Sciatic nerve (tissue), 2 donors: Measurements from ENCODE around the gene ACHE. TPM values are rescaled to one million over a fixed set of nuclear protein-coding genes. Genes with fewer than 3 reads are reported as not detected.

Experiments
- ATAC-seq: fragments of 200-7000 bp; cut with Tn5 transposase; one replicate; pipeline ENCODE4 v1.9.1; 2020; ENCODE audit warnings: mild to moderate bottlenecking, moderate library complexity
- DNase-seq: peaks from one replicate; pipeline ENCODE4 v3.0.0-alpha.2; 2020; ENCODE audit warnings: low spot score
- intact Hi-C: fragments of 100-400 bp; cut with DNase I; formaldehyde crosslinking; loops from one replicate; pipeline ENCODE4 v1.14.2; 2022
- microRNA-seq: library from miRNA; unstranded; fragments of <30 nt; microRNA quantifications from one replicate; pipeline ENCODE4 v1.2.0, GENCODE V29; 2020
- total RNA-seq: library from RNA; stranded (reverse); fragmentation: NEBNext Ultra II Directional; extraction: Animal tissue kit (Norgen Biotek cat#: 25700); gene quantifications from one replicate; pipeline ENCODE4 v1.2.1, GENCODE V29; 2021
- donor health status: DM: no; HTN: no; CAD: no.
- donor health status: DM: no; HTN: no; CAD: no.

Gene ACHE
- total RNA-seq, 1 donor from 2014 or later: 0.94 TPM

- intact Hi-C loops: no loop called here
- no peak for ATAC-seq
- no peak for DNase-seq
These were observed 55.1 kb downstream of the ACHE start for GRCh38 chr7:100840470-100841100.

Small RNA genes within 50 kb of the gene (microRNA-seq; reads per million reads assigned to microRNA genes)
- gene MIR6875: not detected

Other genes with a start within 250 kb of the ACHE start
- not detected for gene ACTL6B, start 239.4 kb downstream of the ACHE start, total RNA-seq
- gene GNB2, start 222.1 kb downstream of the ACHE start, total RNA-seq: 179 TPM
- 58.8 TPM for gene GIGYF1, start 201.6 kb downstream of the ACHE start, total RNA-seq
- gene POP7, start 189.8 kb downstream of the ACHE start, total RNA-seq: 16.6 TPM
- gene EPO, start 175.4 kb downstream of the ACHE start, total RNA-seq: not detected
- not detected for gene ZAN, start 162.3 kb downstream of the ACHE start, total RNA-seq
- gene EPHB4, start 68.4 kb downstream of the ACHE start, total RNA-seq: 49.5 TPM
- gene SLC12A9, start 43.2 kb downstream of the ACHE start, total RNA-seq: 28.7 TPM
- 62.6 TPM for gene TRIP6, start 28.5 kb downstream of the ACHE start, total RNA-seq
- 114 TPM for gene SRRT, start 20.8 kb downstream of the ACHE start, total RNA-seq
- gene UFSP1, start 6.2 kb downstream of the ACHE start, total RNA-seq: 2.9 TPM
- 0.36 TPM for gene MUC3A, start 53.6 kb upstream of the ACHE start, total RNA-seq
- gene MUC12, start 73.7 kb upstream of the ACHE start, total RNA-seq: not detected
- not detected for gene MUC17, start 124.2 kb upstream of the ACHE start, total RNA-seq
- gene TRIM56, start 189.6 kb upstream of the ACHE start, total RNA-seq: 47.1 TPM
- 7.0 TPM for gene SERPINE1, start 231.2 kb upstream of the ACHE start, total RNA-seq